Thyroid gland (tissue), 4 donors: ENCODE results near the gene DEPDC1. TPM values are rescaled to one million over a fixed set of nuclear protein-coding genes. Genes with fewer than 3 reads are reported as not detected.

Source experiments
- DNase-seq, 2 donors: peaks; one replicate each; pipeline ENCODE4 v3.0.0-alpha.2; 2019
- H3K27ac ChIP-seq, 3 donors: fragments of 200-600 bp; sonication (generic); 1 replicate in 2 of 3; 2 replicates in 1 of 3; pipeline ENCODE4 v1.5.1; 2016 to 2019; ENCODE audit warnings: mild to moderate bottlenecking in 1 of 3, moderate library complexity in 1 of 3
- H3K27me3 ChIP-seq: fragments of 200-600 bp; sonication (generic); one replicate; pipeline ENCODE4 v1.5.1; 2019
- H3K36me3 ChIP-seq, 2 donors: fragments of 200-600 bp; sonication (generic); one replicate each; pipeline ENCODE4 v1.5.1; 2016 to 2019
- H3K4me1 ChIP-seq, 2 donors: fragments of 200-600 bp; sonication (generic); one replicate each; pipeline ENCODE4 v1.5.1; 2017 to 2019
- H3K4me3 ChIP-seq, 3 donors: fragments of 200-600 bp; sonication (generic); replicated peaks in 1 of 3; 1 replicate in 2 of 3; 2 replicates in 1 of 3; pipeline ENCODE4 v1.5.1; 2016; ENCODE audit warnings: mild to moderate bottlenecking in 1 of 3
- H3K9me3 ChIP-seq: fragments of 200-600 bp; sonication (generic); one replicate; pipeline ENCODE4 v1.5.1; 2017
- CTCF ChIP-seq, 6 experiments: fragments of 200-600 bp in 3 of 6; fragments of 450-650 bp in 3 of 6; sonication (generic) in 3 of 6; IDR thresholded peaks; one replicate each; pipeline ENCODE4 v1.5.1; 2016 to 2019; ENCODE audit warnings: antibody characterized with exemption in 6 of 6, mild to moderate bottlenecking in 2 of 6, inconsistent platforms in 1 of 6, moderate library complexity in 1 of 6
- POLR2A ChIP-seq, 2 donors: fragments of 450-650 bp; IDR thresholded peaks; one replicate each; pipeline ENCODE4 v1.6.1; 2017; ENCODE audit warnings: antibody characterized with exemption in 2 of 2, mild to moderate bottlenecking in 2 of 2, moderate library complexity in 1 of 2
- WGBS, 2 donors: methylation state at CpG; one replicate each; pipeline ENCODE4 v1.1.5; 2017; 5-methylcytosine and 5-hydroxymethylcytosine counted together
- intact Hi-C: fragments of 100-400 bp; cut with DNase I; formaldehyde crosslinking; loops from one replicate; pipeline ENCODE4 v1.15.1; 2023
- total RNA-seq, 4 donors: library from RNA; depleted of rRNA; stranded (reverse); fragments of >200 nt; gene quantifications; one replicate each; pipeline ENCODE4 v1.2.3, GENCODE V29; 2016

The DEPDC1 gene
- total RNA-seq, 4 donors from 2014 or later: 0.11 to 0.27 (median 0.13) TPM; not detected in 1

- no peak for DNase-seq
- Histone ChIP-seq H3K9me3 (no peaks in the 10 kb centered on the region), H3K27ac (no peak overlapping the region), H3K4me1 (peaks cover 0 to 5% of the 10 kb centered on the region in 2 donors), H3K27me3 (no peaks in the 10 kb centered on the region), H3K4me3 (no peak overlapping the region), H3K36me3 (no peaks in the 10 kb centered on the region)
- intact Hi-C loops: no loop called here
- TF ChIP-seq CTCF (IDR thresholded peaks at IDR 0.05) (no peak), POLR2A (IDR thresholded peaks at IDR 0.05) (no peak)
- 94 to 95% methylated on average over 4 of the region's 4 CpGs for WGBS, 2 donors
These were observed 35.9 kb downstream of the DEPDC1 start for GRCh38 chr1:68460935-68461334.

GRCh38 chr1:68459796-68460195 lies 37.1 kb downstream of the DEPDC1 start:
- no peak for TF ChIP-seq CTCF (IDR thresholded peaks at IDR 0.05)
- no peak for TF ChIP-seq POLR2A (IDR thresholded peaks at IDR 0.05)
- no peaks in the 10 kb centered on the region for H3K36me3 ChIP-seq
- 45 to 52% methylated on average over 1 of the region's 1 CpG for WGBS, 2 donors
- no peaks in the 10 kb centered on the region for H3K27me3 ChIP-seq
- intact Hi-C loops: no loop called here
- no peaks in the 10 kb centered on the region for H3K9me3 ChIP-seq
- peaks cover 0 to 5% of the 10 kb centered on the region in 2 donors for H3K4me1 ChIP-seq
- no peak overlapping the region for H3K4me3 ChIP-seq
- no peak overlapping the region for H3K27ac ChIP-seq
- DNase-seq: no peak

GRCh38 chr1:68459091-68459490 lies 37.8 kb downstream of the DEPDC1 start:
- no peak overlapping the region for H3K4me3 ChIP-seq
- 86 to 91% methylated on average over 2 of the region's 2 CpGs for WGBS, 2 donors
- no peak overlapping the region for H3K27ac ChIP-seq
- H3K27me3 ChIP-seq: no peaks in the 10 kb centered on the region
- TF ChIP-seq CTCF (IDR thresholded peaks at IDR 0.05) (no peak), POLR2A (IDR thresholded peaks at IDR 0.05) (no peak)
- peaks cover 0 to 5% of the 10 kb centered on the region in 2 donors for H3K4me1 ChIP-seq
- no peaks in the 10 kb centered on the region for H3K9me3 ChIP-seq
- DNase-seq: no peak
- intact Hi-C loops: no loop called here
- H3K36me3 ChIP-seq: no peaks in the 10 kb centered on the region

- intact Hi-C loops: no loop called here
- Histone ChIP-seq H3K27me3 (no peaks in the 10 kb centered on the region), H3K4me3 (no peak overlapping the region), H3K36me3 (no peaks in the 10 kb centered on the region), H3K9me3 (no peaks in the 10 kb centered on the region), H3K27ac (no peak overlapping the region), H3K4me1 (peaks cover 0 to 5% of the 10 kb centered on the region in 2 donors)
- TF ChIP-seq CTCF (IDR thresholded peaks at IDR 0.05) (no peak), POLR2A (IDR thresholded peaks at IDR 0.05) (no peak)
- no peak for DNase-seq
- WGBS, 2 donors: 22 to 45% methylated on average over 1 of the region's 1 CpG
These were observed 40.7 kb downstream of the DEPDC1 start for GRCh38 chr1:68456202-68456601.

GRCh38 chr1:68454534-68454933 lies 42.3 kb downstream of the DEPDC1 start:
- Histone ChIP-seq H3K27ac (no peak overlapping the region), H3K36me3 (no peaks in the 10 kb centered on the region), H3K4me3 (no peak overlapping the region), H3K27me3 (no peaks in the 10 kb centered on the region), H3K9me3 (no peaks in the 10 kb centered on the region), H3K4me1 (peaks cover 0 to 5% of the 10 kb centered on the region in 2 donors)
- intact Hi-C loops: no loop called here
- no peak for TF ChIP-seq POLR2A (IDR thresholded peaks at IDR 0.05)
- TF ChIP-seq CTCF (IDR thresholded peaks at IDR 0.05): no peak
- DNase-seq: no peak
- 83 to 85% methylated on average over 2 of the region's 2 CpGs for WGBS, 2 donors
